ENCODE results near the gene SRGAP1.

GRCh38 chr12:63841571-63841970 is 2.9 kb upstream of the SRGAP1 start:
- TF ChIP-seq POLR2A (IDR thresholded peaks at IDR 0.05) (no peak), CTCF (IDR thresholded peaks at IDR 0.05) (no peak)

All from upper lobe of left lung (tissue), 4 donors.